Stimulated activated CD8-positive, alpha-beta memory T cell treated with anti-CD3 and anti-CD28 coated beads, Interleukin-15, amount 100 ng/mL, for 24 hours (primary cell): Measurements from ENCODE around the gene C2orf15.
"Not testable (repeated sequence)": the region's sequence is repeated elsewhere in the genome, so short reads cannot be mapped to it uniquely, and the experiment has no call there.

ENCODE experiments used
- DNase-seq: peaks from one replicate; pipeline ENCODE4 v3.0.0-alpha.2; 2020; ENCODE audit warnings: low read depth

C2orf15 gene

GRCh38 chr2:99166218-99166617, 24.7 kb downstream of the C2orf15 start:
- DNase-seq, result no peak

GRCh38 chr2:99169534-99169933, 28.0 kb downstream of the C2orf15 start:
- no peak for DNase-seq

- no peak for DNase-seq
These were observed 30.1 kb downstream of the C2orf15 start for GRCh38 chr2:99171377-99172140.

- DNase-seq, result peak; percentile 67
These were observed 39.5 kb downstream of the C2orf15 start, which contains the start of the genes MITD1 and MRPL30 for GRCh38 chr2:99180755-99181623. Gene MITD1, minus strand, starts transcription at chr2:99181058. Its CDS starts 77 bp downstream, at chr2:99180981. Gene MRPL30, plus strand, starts transcription at chr2:99181184. Its CDS starts 5,020 bp downstream, at chr2:99186204.

GRCh38 chr2:99181624-99182000, 40.1 kb downstream of the C2orf15 start:
- DNase-seq, result no peak

- no peak for DNase-seq
These were observed 41.5 kb downstream of the C2orf15 start for GRCh38 chr2:99183025-99183424.

GRCh38 chr2:99184811-99185210, 43.3 kb downstream of the C2orf15 start:
- DNase-seq, result no peak

GRCh38 chr2:99187011-99187410, 45.5 kb downstream of the C2orf15 start:
- DNase-seq, result no peak

- DNase-seq, result no peak
These were observed 46.9 kb downstream of the C2orf15 start for GRCh38 chr2:99188357-99188756.

- no peak for DNase-seq
These were observed 49.0 kb downstream of the C2orf15 start for GRCh38 chr2:99190548-99190947.

- not testable (repeated sequence) for DNase-seq
These were observed 50.9 kb downstream of the C2orf15 start for GRCh38 chr2:99192364-99192763.

- no peak for DNase-seq
These were observed 56.8 kb downstream of the C2orf15 start for GRCh38 chr2:99198103-99198841.

GRCh38 chr2:99200076-99200800, 58.7 kb downstream of the C2orf15 start:
- DNase-seq, result no peak
